HepG2 (cell line): ENCODE results near the gene TOM1L2. TPM values are rescaled to one million over a fixed set of nuclear protein-coding genes. Genes with fewer than 3 reads are reported as not detected.

Experiments
- ATF7 ChIP-seq, 2 experiments: fragments of 450-650 bp in 1 of 2; sonication (generic) in 1 of 2; formaldehyde crosslinking in 1 of 2; IDR thresholded peaks; 2 replicates each; pipeline versions ENCODE4 v1.4.0 to v1.6.1; 2016 to 2020; ENCODE audit warnings: antibody characterized with exemption in 1 of 2, mild to moderate bottlenecking in 1 of 2, missing genetic modification reagents in 1 of 2
- FOXJ3 ChIP-seq: sonication (generic); formaldehyde crosslinking; IDR thresholded peaks from 2 replicates; pipeline ENCODE4 v1.4.0; 2020; ENCODE audit warnings: missing genetic modification reagents, mild to moderate bottlenecking, borderline replicate concordance
- HIC2 ChIP-seq: sonication (generic); formaldehyde crosslinking; IDR thresholded peaks from 2 replicates; pipeline ENCODE4 v1.9.0; 2022; ENCODE audit warnings: low read depth, missing genetic modification reagents
- JUND ChIP-seq: sonication (generic); formaldehyde crosslinking; IDR thresholded peaks from 2 replicates; pipeline ENCODE4 v1.8.0; 2022; ENCODE audit warnings: mild to moderate bottlenecking, missing genetic modification reagents
- NFRKB ChIP-seq: fragments of 450-650 bp; IDR thresholded peaks from 2 replicates; pipeline ENCODE4 v1.6.1; 2017
- PRDM4 ChIP-seq: sonication (generic); formaldehyde crosslinking; IDR thresholded peaks from 2 replicates; pipeline ENCODE4 v1.9.0; 2021; ENCODE audit warnings: missing genetic modification reagents, borderline replicate concordance
- PTBP1 ChIP-seq: fragments of 200-400 bp; formaldehyde crosslinking; IDR thresholded peaks from 2 replicates; pipeline ENCODE4 v1.6.1; 2018; ENCODE audit warnings: low read length, low read depth; ENCODE audit not compliant: poor library complexity, severe bottlenecking
- SATB2 ChIP-seq: sonication (generic); formaldehyde crosslinking; IDR thresholded peaks from 2 replicates; pipeline ENCODE4 v1.5.0; 2020; ENCODE audit warnings: missing genetic modification reagents
- TFDP1 ChIP-seq: IDR thresholded peaks from 2 replicates; pipeline ENCODE4 v1.6.1; 2016; ENCODE audit warnings: missing compliant biosample characterization, missing genetic modification reagents, borderline replicate concordance
- TFE3 ChIP-seq: IDR thresholded peaks from 2 replicates; pipeline ENCODE4 v1.6.1; 2016
- U2AF2 ChIP-seq: fragments of 200-400 bp; formaldehyde crosslinking; IDR thresholded peaks from 2 replicates; pipeline ENCODE4 v1.6.1; 2017; ENCODE audit warnings: low read depth, mild to moderate bottlenecking, low read length
- ZBTB42 ChIP-seq: sonication (generic); formaldehyde crosslinking; IDR thresholded peaks from 2 replicates; pipeline ENCODE4 v1.5.0; 2020; ENCODE audit warnings: mild to moderate bottlenecking, missing genetic modification reagents
- ZFP82 ChIP-seq: sonication (generic); formaldehyde crosslinking; IDR thresholded peaks from 2 replicates; pipeline ENCODE4 v1.5.1; 2020; ENCODE audit warnings: mild to moderate bottlenecking, missing genetic modification reagents, borderline replicate concordance
- ZNF207 ChIP-seq: fragments of 450-650 bp; IDR thresholded peaks from 2 replicates; pipeline ENCODE4 v1.6.1; 2016; ENCODE audit warnings: antibody characterized with exemption, borderline replicate concordance
- ZNF24 ChIP-seq: fragments of 450-650 bp; IDR thresholded peaks from 2 replicates; pipeline ENCODE4 v1.6.1; 2017; ENCODE audit warnings: antibody characterized with exemption, mild to moderate bottlenecking
- ZNF280B ChIP-seq: sonication (generic); formaldehyde crosslinking; IDR thresholded peaks from 2 replicates; pipeline ENCODE4 v1.5.0; 2020; ENCODE audit warnings: missing genetic modification reagents, mild to moderate bottlenecking, borderline replicate concordance
- ZNF33A ChIP-seq: sonication (generic); formaldehyde crosslinking; IDR thresholded peaks from 2 replicates; pipeline ENCODE4 v1.5.1; 2020; ENCODE audit warnings: missing genetic modification reagents, mild to moderate bottlenecking, moderate library complexity, borderline replicate concordance
- ZNF709 ChIP-seq: sonication (generic); formaldehyde crosslinking; IDR thresholded peaks from 2 replicates; pipeline ENCODE4 v1.5.0; 2020; ENCODE audit warnings: mild to moderate bottlenecking, missing genetic modification reagents
- ZSCAN25 ChIP-seq: sonication (generic); formaldehyde crosslinking; IDR thresholded peaks from 2 replicates; pipeline ENCODE4 v1.8.0; 2022; ENCODE audit warnings: mild to moderate bottlenecking, missing genetic modification reagents
- ZSCAN30 ChIP-seq: sonication (generic); formaldehyde crosslinking; IDR thresholded peaks from 2 replicates; pipeline ENCODE4 v1.5.0; 2020; ENCODE audit warnings: mild to moderate bottlenecking, missing genetic modification reagents
- polyA plus RNA-seq, 8 experiments: library from polyadenylated mRNA; depleted of rRNA in 3 of 8; stranded (reverse) in 7 of 8; unstranded in 1 of 8; fragments of >200 nt; fragmentation: Illumina TruSeq in 4 of 8; extraction: Trizol in 4 of 8; gene quantifications; 2 replicates each; pipeline versions ENCODE4 v1.2.1 to v1.2.3, GENCODE V29; 2011 to 2016; ENCODE audit warnings: low read depth in 4 of 8, missing spikeins in 1 of 8, mixed read lengths in 1 of 8; ENCODE audit not compliant: insufficient read depth in 1 of 8
- total RNA-seq, 5 experiments: library from RNA; depleted of rRNA; stranded (reverse); fragments of >200 nt; fragmentation: Illumina TruSeq; extraction: Trizol; gene quantifications; 2 replicates each; pipeline ENCODE4 v1.2.3, GENCODE V29; 2016; ENCODE audit warnings: low read depth in 1 of 5

TOM1L2 gene
- total and polyA plus RNA-seq, 2 of the 13 experiments (the other 11 are each of a cell fraction or from before 2014, with no cell fraction given), result 4.7 to 7.4 TPM

- TF ChIP-seq ZNF24 (no peak), ZSCAN30 (CRISPR knock-in tag) (no peak), ZNF280B (CRISPR knock-in tag) (no peak), HIC2 (CRISPR knock-in tag) (no peak), ZNF33A (CRISPR knock-in tag) (no peak), JUND (CRISPR knock-in tag) (peak; percentile 70), ZBTB42 (no peak), PTBP1 (peak; percentile 64), TFE3 (CRISPR knock-in tag) (no peak), NFRKB (no peak), ZNF709 (CRISPR knock-in tag) (no peak), TFDP1 (peak; percentile 41; the same call in 1 of the 2 replicates), ZFP82 (CRISPR knock-in tag) (no peak; the same call in 1 of the 2 replicates), ATF7 (IDR thresholded peaks at IDR 0.05) (no peak), ATF7 (CRISPR knock-in tag; IDR thresholded peaks at IDR 0.05) (no peak), PRDM4 (CRISPR knock-in tag) (no peak), ZNF207 (no peak), FOXJ3 (CRISPR knock-in tag) (0 out of 2 replicates have a peak, but pooled peaks have one; percentile 24), ZSCAN25 (CRISPR knock-in tag) (peak; percentile 5; the same call in 1 of the 2 replicates), U2AF2 (no peak), SATB2 (no peak)
These were observed 159.8 kb downstream of the TOM1L2 start (continued) for GRCh38 chr17:17812211-17813054.
